Measurements from ENCODE around the gene EML4. TPM values are rescaled to one million over a fixed set of nuclear protein-coding genes. Genes with fewer than 3 reads are reported as not detected.

The EML4 gene
- total and polyA plus RNA-seq, 2 of the 13 experiments (the other 11 are each of a cell fraction or from before 2014, with no cell fraction given): 243 to 476 TPM

- TF ChIP-seq EZH2 (conservative IDR thresholded peaks at IDR 0.05; ENCODE audit: low read depth, low read length) (no peak), MED1 (CRISPR knock-in tag; IDR thresholded peaks at IDR 0.05) (no peak), JDP2 (CRISPR knock-in tag; IDR thresholded peaks at IDR 0.05; ENCODE audit: borderline replicate concordance) (no peak), RBM22 (optimal IDR thresholded peaks at IDR 0.05; ENCODE audit: low read length) (peak; percentile 98), ZNF557 (CRISPR knock-in tag; IDR thresholded peaks at IDR 0.05) (no peak), POLR2AphosphoS2 (IDR thresholded peaks at IDR 0.05; ENCODE audit: low read depth, low read length) (peak; percentile 28; the same call in 1 of the 2 replicates), ZNF296 (CRISPR knock-in tag; conservative IDR thresholded peaks at IDR 0.05) (no peak), ZNF746 (CRISPR knock-in tag; IDR thresholded peaks at IDR 0.05) (no peak), ZNF644 (CRISPR knock-in tag; IDR thresholded peaks at IDR 0.05; ENCODE audit: low read depth) (no peak), CTCF (CRISPR knock-in tag; IDR thresholded peaks at IDR 0.05) (no peak), CEBPZ (IDR thresholded peaks at IDR 0.05; ENCODE audit: low read length) (no peak), HNRNPLL (IDR thresholded peaks at IDR 0.05; ENCODE audit: low read depth, low read length, poor library complexity, severe bottlenecking) (no peak), ZNF816 (CRISPR knock-in tag; IDR thresholded peaks at IDR 0.05; ENCODE audit: borderline replicate concordance) (no peak), JARID2 (CRISPR knock-in tag; IDR thresholded peaks at IDR 0.05; ENCODE audit: insufficient replicate concordance) (no peak), BORCS8-MEF2B (CRISPR knock-in tag; IDR thresholded peaks at IDR 0.05) (no peak), NCOR1 (IDR thresholded peaks at IDR 0.05; ENCODE audit: borderline replicate concordance, low read length) (no peak), ZNF678 (CRISPR knock-in tag; IDR thresholded peaks at IDR 0.05) (no peak), IRF2 (CRISPR knock-in tag; IDR thresholded peaks at IDR 0.05) (no peak), U2AF1 (optimal IDR thresholded peaks at IDR 0.05; ENCODE audit: low read depth, low read length) (no peak), THAP8 (CRISPR knock-in tag; IDR thresholded peaks at IDR 0.05; ENCODE audit: borderline replicate concordance) (no peak)
- TF ChIP-seq, protein P1, sequence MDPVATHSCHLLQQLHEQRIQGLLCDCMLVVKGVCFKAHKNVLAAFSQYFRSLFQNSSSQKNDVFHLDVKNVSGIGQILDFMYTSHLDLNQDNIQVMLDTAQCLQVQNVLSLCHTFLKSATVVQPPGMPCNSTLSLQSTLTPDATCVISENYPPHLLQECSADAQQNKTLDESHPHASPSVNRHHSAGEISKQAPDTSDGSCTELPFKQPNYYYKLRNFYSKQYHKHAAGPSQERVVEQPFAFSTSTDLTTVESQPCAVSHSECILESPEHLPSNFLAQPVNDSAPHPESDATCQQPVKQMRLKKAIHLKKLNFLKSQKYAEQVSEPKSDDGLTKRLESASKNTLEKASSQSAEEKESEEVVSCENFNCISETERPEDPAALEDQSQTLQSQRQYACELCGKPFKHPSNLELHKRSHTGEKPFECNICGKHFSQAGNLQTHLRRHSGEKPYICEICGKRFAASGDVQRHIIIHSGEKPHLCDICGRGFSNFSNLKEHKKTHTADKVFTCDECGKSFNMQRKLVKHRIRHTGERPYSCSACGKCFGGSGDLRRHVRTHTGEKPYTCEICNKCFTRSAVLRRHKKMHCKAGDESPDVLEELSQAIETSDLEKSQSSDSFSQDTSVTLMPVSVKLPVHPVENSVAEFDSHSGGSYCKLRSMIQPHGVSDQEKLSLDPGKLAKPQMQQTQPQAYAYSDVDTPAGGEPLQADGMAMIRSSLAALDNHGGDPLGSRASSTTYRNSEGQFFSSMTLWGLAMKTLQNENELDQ (CRISPR knock-in tag; IDR thresholded peaks at IDR 0.05; ENCODE audit: borderline replicate concordance): no peak
- TF ChIP-seq, protein P2, sequence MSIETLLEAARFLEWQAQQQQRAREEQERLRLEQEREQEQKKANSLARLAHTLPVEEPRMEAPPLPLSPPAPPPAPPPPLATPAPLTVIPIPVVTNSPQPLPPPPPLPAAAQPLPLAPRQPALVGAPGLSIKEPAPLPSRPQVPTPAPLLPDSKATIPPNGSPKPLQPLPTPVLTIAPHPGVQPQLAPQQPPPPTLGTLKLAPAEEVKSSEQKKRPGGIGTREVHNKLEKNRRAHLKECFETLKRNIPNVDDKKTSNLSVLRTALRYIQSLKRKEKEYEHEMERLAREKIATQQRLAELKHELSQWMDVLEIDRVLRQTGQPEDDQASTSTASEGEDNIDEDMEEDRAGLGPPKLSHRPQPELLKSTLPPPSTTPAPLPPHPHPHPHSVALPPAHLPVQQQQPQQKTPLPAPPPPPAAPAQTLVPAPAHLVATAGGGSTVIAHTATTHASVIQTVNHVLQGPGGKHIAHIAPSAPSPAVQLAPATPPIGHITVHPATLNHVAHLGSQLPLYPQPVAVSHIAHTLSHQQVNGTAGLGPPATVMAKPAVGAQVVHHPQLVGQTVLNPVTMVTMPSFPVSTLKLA (IDR thresholded peaks at IDR 0.05): no peak
These were observed 164.4 kb downstream of the EML4 start (continued) for GRCh38 chr2:42333579-42333978.

Measured in HepG2 (cell line).